Measurements from ENCODE around the gene TMEM207. TPM values are rescaled to one million over a fixed set of nuclear protein-coding genes. Genes with fewer than 3 reads are reported as not detected.

The TMEM207 gene
- total RNA-seq, result not detected

- H3K4me3 ChIP-seq (ENCODE audit: low read depth, poor library complexity, severe bottlenecking), result no peak within 1 kb of the TSS
- no peak for DNase-seq (ENCODE audit: low spot score in 2 of 2)
- 86 to 97% methylated on average over 1 of the region's 1 CpG for WGBS, 2 donors
- TF ChIP-seq, protein P1, sequence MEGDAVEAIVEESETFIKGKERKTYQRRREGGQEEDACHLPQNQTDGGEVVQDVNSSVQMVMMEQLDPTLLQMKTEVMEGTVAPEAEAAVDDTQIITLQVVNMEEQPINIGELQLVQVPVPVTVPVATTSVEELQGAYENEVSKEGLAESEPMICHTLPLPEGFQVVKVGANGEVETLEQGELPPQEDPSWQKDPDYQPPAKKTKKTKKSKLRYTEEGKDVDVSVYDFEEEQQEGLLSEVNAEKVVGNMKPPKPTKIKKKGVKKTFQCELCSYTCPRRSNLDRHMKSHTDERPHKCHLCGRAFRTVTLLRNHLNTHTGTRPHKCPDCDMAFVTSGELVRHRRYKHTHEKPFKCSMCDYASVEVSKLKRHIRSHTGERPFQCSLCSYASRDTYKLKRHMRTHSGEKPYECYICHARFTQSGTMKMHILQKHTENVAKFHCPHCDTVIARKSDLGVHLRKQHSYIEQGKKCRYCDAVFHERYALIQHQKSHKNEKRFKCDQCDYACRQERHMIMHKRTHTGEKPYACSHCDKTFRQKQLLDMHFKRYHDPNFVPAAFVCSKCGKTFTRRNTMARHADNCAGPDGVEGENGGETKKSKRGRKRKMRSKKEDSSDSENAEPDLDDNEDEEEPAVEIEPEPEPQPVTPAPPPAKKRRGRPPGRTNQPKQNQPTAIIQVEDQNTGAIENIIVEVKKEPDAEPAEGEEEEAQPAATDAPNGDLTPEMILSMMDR (IDR thresholded peaks at IDR 0.05), result no peak
- intact Hi-C loops (cut with DNase I; ENCODE audit: low total_unique reads), result no loop called here
These were observed at the start of gene TMEM207 for GRCh38 chr3:190449801-190450200. Gene TMEM207, minus strand, starts transcription at chr3:190449901. Its CDS starts 92 bp downstream, at chr3:190449809.

DNA sequence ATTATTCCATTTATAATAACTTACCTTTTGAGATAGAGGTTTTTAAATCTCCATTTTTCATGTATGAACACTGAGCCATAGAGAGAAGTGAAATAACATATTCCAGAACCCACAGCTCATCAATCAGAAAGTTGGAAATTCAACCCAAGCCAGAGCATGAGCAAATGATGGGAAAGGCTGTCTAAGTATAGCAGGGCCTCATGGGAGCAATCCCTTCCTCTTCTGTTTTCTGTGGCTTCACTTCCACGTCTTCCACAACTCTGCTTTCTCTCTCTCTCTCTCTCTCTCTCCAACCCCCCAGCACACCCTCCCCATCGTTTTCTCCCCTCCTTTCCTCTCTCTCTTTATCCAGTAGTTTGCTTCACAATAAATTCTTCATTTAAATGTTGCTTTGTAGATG lies 49.4 kb upstream of the TMEM207 start:
- 42 to 46% methylated on average over 2 of the region's 2 CpGs for WGBS, 2 donors
- H3K4me3 ChIP-seq (ENCODE audit: low read depth, poor library complexity, severe bottlenecking), result no peak overlapping the region
- intact Hi-C loops (cut with DNase I; ENCODE audit: low total_unique reads), result no loop called here
- TF ChIP-seq, protein P1 (IDR thresholded peaks at IDR 0.05), result no peak
- no peak for TF ChIP-seq POLR2A (IDR thresholded peaks at IDR 0.05)
- no peak for DNase-seq (ENCODE audit: low spot score in 2 of 2)

- TF ChIP-seq, protein P1 (IDR thresholded peaks at IDR 0.05), result no peak
- TF ChIP-seq POLR2A (IDR thresholded peaks at IDR 0.05), result no peak
- intact Hi-C loops (cut with DNase I; ENCODE audit: low total_unique reads), result no loop called here
- no peak overlapping the region for H3K4me3 ChIP-seq (ENCODE audit: low read depth, poor library complexity, severe bottlenecking)
- 82% methylated on average over 2 of the region's 2 CpGs for WGBS, 2 donors
- DNase-seq (ENCODE audit: low spot score in 2 of 2), result no peak
These were observed 48.6 kb upstream of the TMEM207 start for GRCh38 chr3:190498293-190498692.

DNA sequence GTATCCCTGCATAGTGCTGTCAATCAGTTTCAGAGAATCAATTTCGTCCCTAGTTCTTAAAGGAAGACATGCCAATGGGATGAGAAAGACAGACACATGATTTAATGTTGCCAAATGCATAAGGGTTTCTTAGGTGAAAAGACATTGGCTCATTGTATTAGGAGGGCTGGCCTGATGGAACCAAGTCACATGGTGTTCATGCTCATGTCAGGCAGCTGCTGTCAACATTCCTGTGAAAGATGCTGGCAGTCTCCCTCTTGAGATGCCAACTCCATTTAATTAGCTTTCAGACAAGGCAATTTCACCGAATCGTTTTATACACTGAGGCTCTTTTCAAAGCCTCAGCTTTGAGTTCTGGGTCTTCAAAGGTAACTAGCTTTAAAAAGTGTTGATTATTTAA lies 48.1 kb upstream of the TMEM207 start:
- TF ChIP-seq, protein P1 (IDR thresholded peaks at IDR 0.05), result no peak
- TF ChIP-seq POLR2A (IDR thresholded peaks at IDR 0.05), result no peak
- DNase-seq (ENCODE audit: low spot score in 2 of 2), result no peak
- 44 to 67% methylated on average over 3 of the region's 3 CpGs for WGBS, 2 donors
- intact Hi-C loops (cut with DNase I; ENCODE audit: low total_unique reads), result no loop called here
- no peak overlapping the region for H3K4me3 ChIP-seq (ENCODE audit: low read depth, poor library complexity, severe bottlenecking)

DNA sequence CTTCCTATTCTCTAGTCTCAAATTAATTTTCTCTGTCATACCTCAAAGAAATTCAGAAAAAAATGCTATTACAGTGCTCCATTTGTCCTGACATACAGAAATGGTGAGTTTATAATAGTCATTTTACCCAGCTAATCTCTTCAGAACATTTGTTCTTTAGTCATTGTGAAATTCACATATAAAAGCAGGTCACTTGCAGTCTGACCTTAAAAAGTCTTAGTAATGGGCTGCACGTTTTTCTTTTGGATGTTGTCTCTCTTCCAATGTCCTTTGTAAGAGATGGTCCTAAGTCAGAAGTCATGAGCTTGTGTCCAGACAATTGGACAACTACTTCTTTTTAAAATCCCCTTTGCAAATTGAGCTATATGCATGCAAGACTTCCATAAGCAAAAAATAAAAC lies 47.2 kb upstream of the TMEM207 start:
- intact Hi-C loops (cut with DNase I; ENCODE audit: low total_unique reads), result no loop called here
- no peak for DNase-seq (ENCODE audit: low spot score in 2 of 2)
- no peak for TF ChIP-seq POLR2A (IDR thresholded peaks at IDR 0.05)
- TF ChIP-seq, protein P1 (IDR thresholded peaks at IDR 0.05), result no peak
- H3K4me3 ChIP-seq (ENCODE audit: low read depth, poor library complexity, severe bottlenecking), result no peak overlapping the region
- WGBS, 2 donors, result 17 to 22% methylated on average over 1 of the region's 1 CpG

DNA sequence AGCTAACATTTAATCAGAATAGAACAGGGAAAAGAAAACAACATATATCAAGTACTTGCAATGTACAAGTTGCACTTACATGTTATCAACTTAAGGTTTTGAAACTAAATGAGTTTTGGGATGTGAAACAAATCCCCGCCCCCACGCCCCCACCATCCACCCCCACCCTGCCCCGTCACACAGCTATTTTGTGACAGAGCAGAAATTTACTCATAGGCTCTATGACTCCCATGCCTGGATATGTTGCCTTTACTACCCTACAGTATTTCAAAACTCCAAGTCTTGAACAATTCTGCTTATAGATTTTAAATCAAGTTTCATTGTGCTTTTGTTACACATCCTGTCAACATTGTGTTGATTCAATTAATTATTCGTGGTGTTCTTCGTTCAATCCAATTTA lies 46.1 kb upstream of the TMEM207 start:
- intact Hi-C loops (cut with DNase I; ENCODE audit: low total_unique reads), result no loop called here
- TF ChIP-seq POLR2A (IDR thresholded peaks at IDR 0.05), result no peak
- TF ChIP-seq, protein P1 (IDR thresholded peaks at IDR 0.05), result no peak
- DNase-seq (ENCODE audit: low spot score in 2 of 2), result no peak
- H3K4me3 ChIP-seq (ENCODE audit: low read depth, poor library complexity, severe bottlenecking), result no peak overlapping the region
- 74 to 83% methylated on average over 5 of the region's 5 CpGs for WGBS, 2 donors

Measured in lower leg skin (tissue), 4 donors.